Measurements from ENCODE around the gene MUC6. TPM values are rescaled to one million over a fixed set of nuclear protein-coding genes. Genes with fewer than 3 reads are reported as not detected.

Gene MUC6
- total RNA-seq, 4 donors from 2014 or later, result 0.19 TPM; not detected in 3

DNA sequence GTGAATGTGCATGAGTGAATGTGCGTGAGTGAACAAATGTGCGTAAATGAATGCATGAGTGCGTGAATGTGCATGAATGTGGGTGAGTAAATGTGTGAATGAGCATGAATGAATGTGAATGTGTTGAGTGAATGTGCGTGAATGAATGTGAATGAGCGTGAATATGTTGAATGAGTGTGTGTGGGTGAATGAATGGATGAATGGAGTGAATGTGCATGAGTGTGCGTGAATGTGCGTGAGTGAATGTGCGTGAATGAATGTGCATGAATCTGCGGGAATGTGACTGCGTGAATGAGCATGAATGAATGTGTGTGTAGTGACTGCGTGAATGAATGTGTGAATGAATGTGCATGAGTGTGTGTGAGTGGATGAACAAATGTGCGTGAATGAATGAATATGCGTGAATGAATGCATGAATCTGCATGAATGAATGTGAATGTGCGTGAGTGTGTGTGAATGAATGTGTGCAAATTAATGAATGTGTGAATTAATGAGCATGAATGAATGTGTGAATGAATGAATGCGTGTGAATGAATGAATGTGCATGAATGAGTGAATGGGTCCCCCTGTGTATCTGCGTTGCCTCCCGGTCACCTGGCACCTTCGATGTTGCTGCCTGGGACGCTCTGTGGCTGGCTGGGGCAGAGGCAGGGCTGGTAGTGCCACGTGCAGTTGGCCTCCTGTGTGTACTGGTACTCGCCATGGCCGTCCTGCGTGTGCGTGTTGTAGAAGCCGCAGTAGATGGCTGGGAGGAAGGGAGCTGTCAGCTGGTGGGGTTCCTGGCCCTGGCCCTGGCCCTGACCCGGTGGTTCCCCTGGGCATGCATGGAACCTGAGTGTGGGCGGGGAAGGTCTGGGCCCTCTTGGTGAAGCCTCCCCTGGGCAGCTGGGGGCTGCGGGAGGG is 13.4 kb downstream of the MUC6 start:
- H3K36me3 ChIP-seq, result no peaks in the 10 kb centered on the region
- H3K27ac ChIP-seq, result no peak overlapping the region
- H3K4me3 ChIP-seq, result no peak overlapping the region
- H3K9me3 ChIP-seq, result no peaks in the 10 kb centered on the region
- intact Hi-C loops (cut with DNase I), result no loop called here
- TF ChIP-seq, protein P1, sequence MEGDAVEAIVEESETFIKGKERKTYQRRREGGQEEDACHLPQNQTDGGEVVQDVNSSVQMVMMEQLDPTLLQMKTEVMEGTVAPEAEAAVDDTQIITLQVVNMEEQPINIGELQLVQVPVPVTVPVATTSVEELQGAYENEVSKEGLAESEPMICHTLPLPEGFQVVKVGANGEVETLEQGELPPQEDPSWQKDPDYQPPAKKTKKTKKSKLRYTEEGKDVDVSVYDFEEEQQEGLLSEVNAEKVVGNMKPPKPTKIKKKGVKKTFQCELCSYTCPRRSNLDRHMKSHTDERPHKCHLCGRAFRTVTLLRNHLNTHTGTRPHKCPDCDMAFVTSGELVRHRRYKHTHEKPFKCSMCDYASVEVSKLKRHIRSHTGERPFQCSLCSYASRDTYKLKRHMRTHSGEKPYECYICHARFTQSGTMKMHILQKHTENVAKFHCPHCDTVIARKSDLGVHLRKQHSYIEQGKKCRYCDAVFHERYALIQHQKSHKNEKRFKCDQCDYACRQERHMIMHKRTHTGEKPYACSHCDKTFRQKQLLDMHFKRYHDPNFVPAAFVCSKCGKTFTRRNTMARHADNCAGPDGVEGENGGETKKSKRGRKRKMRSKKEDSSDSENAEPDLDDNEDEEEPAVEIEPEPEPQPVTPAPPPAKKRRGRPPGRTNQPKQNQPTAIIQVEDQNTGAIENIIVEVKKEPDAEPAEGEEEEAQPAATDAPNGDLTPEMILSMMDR (IDR thresholded peaks at IDR 0.05), result no peak
- TF ChIP-seq POLR2A (IDR thresholded peaks at IDR 0.05), result no peak
- 90 to 92% methylated on average over 20 to 25 of the region's 28 CpGs for WGBS, 2 donors
- no peak for DNase-seq
- H3K4me1 ChIP-seq, result no peaks in the 10 kb centered on the region
- H3K27me3 ChIP-seq, result no peaks in the 10 kb centered on the region

DNA sequence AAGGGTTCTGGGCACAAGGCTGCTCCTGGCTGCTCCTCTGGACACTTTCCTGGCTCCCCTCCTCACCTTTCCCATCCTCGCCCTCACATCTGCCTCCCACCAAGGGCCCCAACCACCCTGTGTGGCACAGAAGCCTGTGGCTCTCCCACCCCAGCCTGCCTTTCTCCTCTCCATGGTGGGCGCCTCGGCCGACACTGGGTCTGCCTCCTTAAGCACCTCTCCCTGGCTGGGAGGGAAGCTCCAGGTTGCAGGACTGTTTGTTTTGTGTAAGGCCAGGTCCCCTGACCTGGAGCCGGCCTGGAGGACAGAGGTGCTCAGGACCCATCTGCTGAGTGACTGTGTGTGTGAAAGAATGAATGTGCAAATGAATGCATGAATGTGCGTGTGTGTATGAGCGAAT is 14.1 kb downstream of the MUC6 start:
- Histone ChIP-seq H3K27me3 (no peaks in the 10 kb centered on the region), H3K4me1 (no peaks in the 10 kb centered on the region), H3K9me3 (no peaks in the 10 kb centered on the region), H3K4me3 (no peak overlapping the region), H3K36me3 (no peaks in the 10 kb centered on the region), H3K27ac (no peak overlapping the region)
- TF ChIP-seq POLR2A (IDR thresholded peaks at IDR 0.05), result no peak
- TF ChIP-seq, protein P1 (IDR thresholded peaks at IDR 0.05), result no peak
- WGBS, 2 donors, result 91 to 92% methylated on average over 4 to 7 of the region's 7 CpGs
- DNase-seq, result no peak
- intact Hi-C loops (cut with DNase I), result no loop called here

DNA sequence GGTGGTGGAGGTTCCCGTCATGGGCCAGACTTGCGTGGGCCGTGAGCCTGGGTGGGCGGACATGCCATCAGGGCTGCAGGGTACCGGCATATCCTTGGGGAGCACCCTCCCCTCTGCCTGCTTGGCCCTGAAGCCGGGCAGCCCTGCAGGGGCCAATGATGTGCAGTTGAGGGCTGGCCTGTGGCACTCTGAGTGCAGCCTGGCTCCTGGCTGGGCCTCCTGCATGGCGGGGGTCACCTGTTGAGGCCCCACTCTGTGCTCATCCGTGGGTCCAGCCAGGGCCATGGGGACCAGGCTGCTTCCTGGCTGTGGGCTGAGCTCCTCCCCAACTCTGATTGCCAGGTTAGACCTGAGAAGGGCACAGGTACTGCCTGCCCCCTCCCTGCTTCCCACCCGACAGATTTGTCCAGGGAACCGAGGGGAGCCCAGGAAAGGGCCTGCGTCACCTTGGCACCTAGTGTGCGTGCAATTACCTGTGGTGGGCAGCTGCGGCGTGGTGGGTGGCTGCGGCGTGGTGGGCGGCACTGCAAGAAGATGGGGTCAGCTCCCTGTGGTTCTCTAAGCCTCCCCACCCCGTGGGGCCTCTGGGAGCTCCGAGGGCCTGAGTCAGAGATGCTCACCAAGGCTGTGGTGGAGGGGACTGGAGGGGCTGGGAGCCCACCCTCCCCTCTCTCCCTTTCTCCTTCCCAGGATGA is 16.2 kb downstream of the MUC6 start:
- 69 to 87% methylated on average over 3 to 9 of the region's 19 CpGs for WGBS, 2 donors
- TF ChIP-seq POLR2A (IDR thresholded peaks at IDR 0.05), result no peak
- TF ChIP-seq, protein P1 (IDR thresholded peaks at IDR 0.05), result no peak
- H3K4me3 ChIP-seq, result no peak overlapping the region
- no peaks in the 10 kb centered on the region for H3K36me3 ChIP-seq
- H3K4me1 ChIP-seq, result no peaks in the 10 kb centered on the region
- intact Hi-C loops (cut with DNase I), result no loop called here
- H3K9me3 ChIP-seq, result no peaks in the 10 kb centered on the region
- H3K27me3 ChIP-seq, result no peaks in the 10 kb centered on the region
- DNase-seq, result no peak
- H3K27ac ChIP-seq, result no peak overlapping the region

DNA sequence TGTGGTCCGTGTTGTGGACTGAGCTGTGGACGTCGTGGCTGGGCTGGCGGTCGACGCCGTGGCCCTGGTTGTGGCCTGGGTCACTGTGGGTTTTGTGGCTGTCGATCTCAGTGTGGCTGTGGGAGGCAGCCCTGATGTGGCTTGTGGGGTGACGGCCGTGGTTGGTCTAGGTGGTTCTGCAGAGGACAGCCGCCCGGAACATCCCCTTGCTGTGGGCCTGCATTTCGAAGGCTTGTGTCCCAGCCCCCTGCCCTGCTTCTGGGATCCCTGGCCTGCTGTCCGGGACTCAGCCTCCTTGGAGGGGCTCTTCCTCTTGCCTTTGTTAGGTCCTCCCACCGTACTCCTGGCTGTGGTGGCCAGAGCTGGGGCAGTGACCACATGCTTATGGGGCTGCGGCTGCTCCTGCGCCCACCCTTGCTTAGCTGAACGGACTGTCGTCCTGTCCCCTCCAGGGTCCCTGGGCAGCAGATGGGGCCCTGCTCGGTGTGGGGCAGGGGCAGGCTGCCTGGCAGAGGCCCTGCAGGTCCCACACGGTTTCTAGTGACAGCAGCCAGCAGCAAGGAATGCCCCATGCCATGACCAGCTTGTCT is 17.1 kb downstream of the MUC6 start:
- Histone ChIP-seq H3K36me3 (no peaks in the 10 kb centered on the region), H3K27me3 (no peaks in the 10 kb centered on the region), H3K4me3 (no peak overlapping the region), H3K4me1 (no peaks in the 10 kb centered on the region), H3K9me3 (no peaks in the 10 kb centered on the region), H3K27ac (no peak overlapping the region)
- DNase-seq, result no peak
- intact Hi-C loops (cut with DNase I), result no loop called here
- WGBS, 2 donors, result 93 to 100% methylated on average over 3 to 5 of the region's 21 CpGs
- TF ChIP-seq POLR2A (IDR thresholded peaks at IDR 0.05), result no peak
- TF ChIP-seq, protein P1 (IDR thresholded peaks at IDR 0.05), result no peak

DNA sequence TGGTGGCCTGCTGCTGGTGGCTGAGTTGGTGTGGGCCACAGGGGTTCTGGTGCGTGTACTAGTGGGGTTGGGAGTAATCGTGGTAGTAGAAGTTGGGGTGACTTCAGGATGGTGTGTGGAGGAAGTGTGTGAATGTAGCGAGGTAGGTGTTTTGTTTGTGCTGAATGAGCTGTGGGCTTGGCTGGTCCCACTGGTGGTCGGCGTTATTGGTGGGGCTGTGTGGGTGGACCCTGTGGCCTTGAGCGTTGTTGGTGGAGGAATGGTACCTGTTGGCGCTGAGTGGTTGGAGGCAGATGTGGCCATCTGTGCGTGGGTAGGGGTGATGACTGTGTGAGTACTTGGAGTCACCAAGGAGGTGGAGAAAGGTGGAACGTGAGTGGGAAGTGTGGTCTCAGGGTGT is 18.4 kb downstream of the MUC6 start:
- TF ChIP-seq, protein P1 (IDR thresholded peaks at IDR 0.05), result no peak
- no peak for TF ChIP-seq POLR2A (IDR thresholded peaks at IDR 0.05)
- Histone ChIP-seq H3K36me3 (peaks cover 0 to 11% (median 0%) of the 10 kb centered on the region in 3 donors), H3K9me3 (no peaks in the 10 kb centered on the region), H3K27ac (no peak overlapping the region), H3K27me3 (no peaks in the 10 kb centered on the region), H3K4me1 (no peaks in the 10 kb centered on the region), H3K4me3 (no peak overlapping the region)
- no peak for DNase-seq
- intact Hi-C loops (cut with DNase I), result no loop called here
- 85% methylated on average over 9 of the region's 9 CpGs for WGBS, 2 donors
